Peyer's patch (tissue), 4 donors: ENCODE data around the gene NANOS2.

Source experiments
- CTCF ChIP-seq, 6 experiments: fragments of 450-650 bp in 4 of 6; fragments of 200-600 bp in 2 of 6; sonication (generic) in 1 of 6; IDR thresholded peaks; one replicate each; pipeline ENCODE4 v1.5.1; 2017 to 2019; ENCODE audit warnings: antibody characterized with exemption in 6 of 6, mild to moderate bottlenecking in 3 of 6, moderate library complexity in 1 of 6
- POLR2A ChIP-seq, 2 donors: fragments of 450-650 bp; IDR thresholded peaks; one replicate each; pipeline ENCODE4 v1.5.1; 2017; ENCODE audit warnings: antibody characterized with exemption in 2 of 2, mild to moderate bottlenecking in 2 of 2, moderate library complexity in 2 of 2

- TF ChIP-seq CTCF (IDR thresholded peaks at IDR 0.05): no peak
- TF ChIP-seq POLR2A (IDR thresholded peaks at IDR 0.05): no peak
These were observed 37.7 kb upstream of the NANOS2 start for GRCh38 chr19:45952341-45952685.
